ENCODE measurements around the gene SARS1. TPM values are rescaled to one million over a fixed set of nuclear protein-coding genes. Genes with fewer than 3 reads are reported as not detected.

The SARS1 gene
- polyA plus RNA-seq, 1 of the 3 experiments (the other 2 are of a cell fraction): 98.3 TPM

DNA sequence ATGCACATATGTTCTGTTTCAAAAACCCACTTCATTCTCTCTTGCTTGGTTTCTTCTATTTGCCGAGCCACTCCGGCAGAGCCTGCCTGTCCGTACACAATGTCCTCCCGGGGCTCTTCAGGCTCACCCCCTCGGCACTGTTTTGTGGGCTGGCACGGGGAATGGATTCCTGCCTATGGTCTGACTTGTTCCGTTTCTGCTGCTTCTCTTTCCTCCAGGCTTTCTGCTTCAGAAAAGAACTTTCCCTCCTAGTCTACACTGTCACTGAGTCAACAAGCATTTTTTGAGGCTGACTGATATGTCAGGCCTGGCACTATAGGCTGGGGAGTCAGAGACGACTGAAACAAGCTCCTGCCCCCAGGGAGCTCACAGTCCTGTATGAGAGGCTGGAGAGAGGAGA is 28.4 kb upstream of the SARS1 start:
- H3K36me3 ChIP-seq (replicated peaks in 1 of 2; ENCODE audit: control insufficient read depth in 1 of 2, insufficient read depth in 2 of 2, low read length in 1 of 2): no peaks in the 10 kb centered on the region
- no peak overlapping the region for H2AFZ ChIP-seq (ENCODE audit: low read depth)
- H3K79me2 ChIP-seq (ENCODE audit: insufficient read depth): no peaks in the 10 kb centered on the region
- no peaks in the 10 kb centered on the region for H3F3A ChIP-seq (replicated peaks; ENCODE audit: insufficient read depth)
- no peak overlapping the region for H3K27ac ChIP-seq (ENCODE audit: low read depth in 2 of 2, low read length in 1 of 2)
- H3K9ac ChIP-seq: no peak overlapping the region
- no peaks in the 10 kb centered on the region for H3K27me3 ChIP-seq (ENCODE audit: insufficient read depth)
- ChIA-PET POLR2A (no interaction called here), CTCF (no interaction called here)
- no peaks in the 10 kb centered on the region for H4K20me1 ChIP-seq (ENCODE audit: insufficient read depth)
- TF ChIP-seq EZH2phosphoT487 (IDR thresholded peaks at IDR 0.05; ENCODE audit: borderline replicate concordance, low read depth) (no peak), CHD2 (IDR thresholded peaks at IDR 0.05; ENCODE audit: low read length, partially characterized antibody) (no peak), USF1 (IDR thresholded peaks at IDR 0.05; ENCODE audit: borderline replicate concordance, low read depth) (no peak), POLR2AphosphoS5 (IDR thresholded peaks at IDR 0.05; ENCODE audit: low read depth, low read length) (no peak)
- no peak for DNase-seq
- H3K4me1 ChIP-seq (ENCODE audit: control insufficient read depth in 1 of 2, insufficient read depth in 2 of 2, low read depth in 1 of 2, low read length in 1 of 2): peaks cover 0 to 5% of the 10 kb centered on the region in 2 experiments; a peak in 2 of 4 replicates
- no peaks in the 10 kb centered on the region for H3K9me3 ChIP-seq
- no peaks in the 10 kb centered on the region for H3K9me2 ChIP-seq
- WGBS (ENCODE audit: low lambda C conversion rate): 85% methylated on average over 8 of the region's 8 CpGs
- no peak overlapping the region for H3K4me3 ChIP-seq (ENCODE audit: low read depth in 2 of 2, low read length in 1 of 2)
- no peak overlapping the region for H3K4me2 ChIP-seq

- no peak overlapping the region for H3K4me2 ChIP-seq
- no peak for DNase-seq
- H3K79me2 ChIP-seq (ENCODE audit: insufficient read depth): no peaks in the 10 kb centered on the region
- no peak overlapping the region for H3K9ac ChIP-seq
- 77% methylated on average over 5 of the region's 5 CpGs for WGBS (ENCODE audit: low lambda C conversion rate)
- no peaks in the 10 kb centered on the region for H3K9me2 ChIP-seq
- H3K27me3 ChIP-seq (ENCODE audit: insufficient read depth): no peaks in the 10 kb centered on the region
- POLR2A ChIA-PET: no interaction called here
- CTCF ChIA-PET: no interaction called here
- no peaks in the 10 kb centered on the region for H3K36me3 ChIP-seq (replicated peaks in 1 of 2; ENCODE audit: control insufficient read depth in 1 of 2, insufficient read depth in 2 of 2, low read length in 1 of 2)
- H4K20me1 ChIP-seq (ENCODE audit: insufficient read depth): no peaks in the 10 kb centered on the region
- no peak overlapping the region for H2AFZ ChIP-seq (ENCODE audit: low read depth)
- H3K4me1 ChIP-seq (ENCODE audit: control insufficient read depth in 1 of 2, insufficient read depth in 2 of 2, low read depth in 1 of 2, low read length in 1 of 2): peaks cover 0 to 2% of the 10 kb centered on the region in 2 experiments; a peak in 2 of 4 replicates
- H3F3A ChIP-seq (replicated peaks; ENCODE audit: insufficient read depth): no peaks in the 10 kb centered on the region
- no peak overlapping the region for H3K4me3 ChIP-seq (ENCODE audit: low read depth in 2 of 2, low read length in 1 of 2)
- no peaks in the 10 kb centered on the region for H3K9me3 ChIP-seq
- H3K27ac ChIP-seq (ENCODE audit: low read depth in 2 of 2, low read length in 1 of 2): no peak overlapping the region
- no peak for TF ChIP-seq POLR2AphosphoS5 (IDR thresholded peaks at IDR 0.05; ENCODE audit: low read depth, low read length)
- no peak for TF ChIP-seq CHD2 (IDR thresholded peaks at IDR 0.05; ENCODE audit: low read length, partially characterized antibody)
- TF ChIP-seq USF1 (IDR thresholded peaks at IDR 0.05; ENCODE audit: borderline replicate concordance, low read depth): no peak
- no peak for TF ChIP-seq TAF1 (IDR thresholded peaks at IDR 0.05; ENCODE audit: borderline replicate concordance, low read depth, low read length)
- TF ChIP-seq RFX5 (IDR thresholded peaks at IDR 0.05; ENCODE audit: low read length): no peak
- TF ChIP-seq IRF3 (IDR thresholded peaks at IDR 0.05; ENCODE audit: low read depth, low read length): no peak
- no peak for TF ChIP-seq JUND (IDR thresholded peaks at IDR 0.05)
- no peak for TF ChIP-seq RCOR1 (IDR thresholded peaks at IDR 0.05; ENCODE audit: low read length)
- TF ChIP-seq MEF2A (IDR thresholded peaks at IDR 0.05; ENCODE audit: borderline replicate concordance, low read depth): no peak
- no peak for TF ChIP-seq EP300 (IDR thresholded peaks at IDR 0.05; ENCODE audit: borderline replicate concordance in 1 of 2, low read depth in 1 of 2, low read length in 1 of 2)
- TF ChIP-seq RAD21 (IDR thresholded peaks at IDR 0.05; ENCODE audit: low read length): no peak
- no peak for TF ChIP-seq ELF1 (IDR thresholded peaks at IDR 0.05)
- TF ChIP-seq, protein P1, sequence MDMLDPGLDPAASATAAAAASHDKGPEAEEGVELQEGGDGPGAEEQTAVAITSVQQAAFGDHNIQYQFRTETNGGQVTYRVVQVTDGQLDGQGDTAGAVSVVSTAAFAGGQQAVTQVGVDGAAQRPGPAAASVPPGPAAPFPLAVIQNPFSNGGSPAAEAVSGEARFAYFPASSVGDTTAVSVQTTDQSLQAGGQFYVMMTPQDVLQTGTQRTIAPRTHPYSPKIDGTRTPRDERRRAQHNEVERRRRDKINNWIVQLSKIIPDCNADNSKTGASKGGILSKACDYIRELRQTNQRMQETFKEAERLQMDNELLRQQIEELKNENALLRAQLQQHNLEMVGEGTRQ (IDR thresholded peaks at IDR 0.05; ENCODE audit: borderline replicate concordance, low read depth, low read length): no peak
- no peak for TF ChIP-seq REST (IDR thresholded peaks at IDR 0.05; ENCODE audit: low read depth, low read length)
- TF ChIP-seq MXI1 (IDR thresholded peaks at IDR 0.05; ENCODE audit: low read depth, low read length): no peak
- TF ChIP-seq NFIC (IDR thresholded peaks at IDR 0.05; ENCODE audit: borderline replicate concordance): no peak
- no peak for TF ChIP-seq FOSL2 (IDR thresholded peaks at IDR 0.05; ENCODE audit: borderline replicate concordance, low read depth)
These were observed 27.6 kb upstream of the SARS1 start for GRCh38 chr1:109185990-109186732.
